H9 (cell line): ENCODE data around the gene CLDN2. TPM values are rescaled to one million over a fixed set of nuclear protein-coding genes. Genes with fewer than 3 reads are reported as not detected.

Source experiments
- DNase-seq: peaks from one replicate; pipeline ENCODE4 v3.0.0-alpha.2; 2017
- H2AFZ ChIP-seq: one replicate; pipeline ENCODE4 v1.6.1; 2013; ENCODE audit warnings: mild to moderate bottlenecking, low read length, control low read depth, moderate library complexity
- H2AK5ac ChIP-seq: 2 replicates; pipeline ENCODE4 v1.6.1; 2013; ENCODE audit warnings: low read length, control low read depth, mixed read lengths; ENCODE audit not compliant: insufficient read length
- H2BK120ac ChIP-seq: one replicate; pipeline ENCODE4 v1.6.1; 2013; ENCODE audit warnings: low read depth, mild to moderate bottlenecking, low read length, control low read depth, inconsistent platforms; ENCODE audit not compliant: poor library complexity, severe bottlenecking
- H2BK12ac ChIP-seq: 2 replicates; pipeline ENCODE4 v1.6.1; 2013; ENCODE audit warnings: low read length, control low read depth, mixed read lengths, low read depth; ENCODE audit not compliant: insufficient read length
- H2BK15ac ChIP-seq: 2 replicates; pipeline ENCODE4 v1.6.1; 2013; ENCODE audit warnings: low read depth, low read length, control low read depth
- H2BK20ac ChIP-seq: one replicate; pipeline ENCODE4 v1.6.1; 2013; ENCODE audit warnings: low read depth, mild to moderate bottlenecking, low read length, control low read depth, inconsistent platforms; ENCODE audit not compliant: poor library complexity, severe bottlenecking
- H2BK5ac ChIP-seq: 2 replicates; pipeline ENCODE4 v1.6.1; 2013; ENCODE audit warnings: low read length, control low read depth, mixed read lengths; ENCODE audit not compliant: insufficient read length
- H3K14ac ChIP-seq: 2 replicates; pipeline ENCODE4 v1.6.1; 2013; ENCODE audit warnings: low read length, control low read depth; ENCODE audit not compliant: insufficient read depth
- H3K18ac ChIP-seq: 2 replicates; pipeline ENCODE4 v1.6.1; 2013; ENCODE audit warnings: low read depth, mild to moderate bottlenecking, mixed read lengths, low read length, control low read depth; ENCODE audit not compliant: insufficient read length
- H3K23ac ChIP-seq: 2 replicates; pipeline ENCODE4 v1.6.1; 2013; ENCODE audit warnings: low read length, control low read depth, mixed read lengths, low read depth; ENCODE audit not compliant: insufficient read length
- H3K23me2 ChIP-seq: 2 replicates; pipeline ENCODE4 v1.6.1; 2013; ENCODE audit warnings: low read depth, mild to moderate bottlenecking, mixed read lengths, low read length, control low read depth; ENCODE audit not compliant: insufficient read length, poor library complexity, severe bottlenecking
- H3K27ac ChIP-seq: 2 replicates; pipeline ENCODE4 v1.5.1; 2013; ENCODE audit warnings: low read length, control low read depth, mixed read lengths, low read depth; ENCODE audit not compliant: insufficient read length
- H3K27me3 ChIP-seq: 2 replicates; pipeline ENCODE4 v1.6.1; 2013; ENCODE audit warnings: low read length, control low read depth, inconsistent platforms; ENCODE audit not compliant: insufficient read depth
- H3K4ac ChIP-seq: 2 replicates; pipeline ENCODE4 v1.6.1; 2013; ENCODE audit warnings: low read depth, mild to moderate bottlenecking, control low read depth, inconsistent platforms, low read length, moderate library complexity
- H3K4me1 ChIP-seq: 2 replicates; pipeline ENCODE4 v1.6.1; 2013; ENCODE audit warnings: low read length, control low read depth, inconsistent platforms; ENCODE audit not compliant: insufficient read depth
- H3K4me2 ChIP-seq: 2 replicates; pipeline ENCODE4 v1.6.1; 2013; ENCODE audit warnings: low read length, control low read depth, mixed read lengths; ENCODE audit not compliant: insufficient read length, insufficient read depth
- H3K56ac ChIP-seq: 2 replicates; pipeline ENCODE4 v1.6.1; 2013; ENCODE audit warnings: low read depth, mild to moderate bottlenecking, mixed read lengths, low read length, control low read depth; ENCODE audit not compliant: insufficient read length
- H3K79me1 ChIP-seq: 2 replicates; pipeline ENCODE4 v1.6.1; 2013; ENCODE audit warnings: low read depth, mild to moderate bottlenecking, moderate library complexity, low read length, control low read depth, inconsistent platforms; ENCODE audit not compliant: insufficient read depth, poor library complexity, severe bottlenecking
- H3K79me2 ChIP-seq: 2 replicates; pipeline ENCODE4 v1.6.1; 2013; ENCODE audit warnings: low read length, control low read depth, inconsistent platforms; ENCODE audit not compliant: insufficient read depth
- H3K9ac ChIP-seq: 2 replicates; pipeline ENCODE4 v1.6.1; 2013; ENCODE audit warnings: low read length, control low read depth, mixed read lengths; ENCODE audit not compliant: insufficient read length; ENCODE audit errors: extremely low read depth
- H3K9me3 ChIP-seq: one replicate; pipeline ENCODE4 v1.6.1; 2013; ENCODE audit warnings: low read depth, low read length, inconsistent platforms; ENCODE audit not compliant: control insufficient read depth
- H3T11ph ChIP-seq: one replicate; pipeline ENCODE4 v1.6.1; 2013; ENCODE audit warnings: mild to moderate bottlenecking, low read length, control low read depth, inconsistent platforms
- H4K20me1 ChIP-seq: one replicate; pipeline ENCODE4 v1.6.1; 2013; ENCODE audit not compliant: control insufficient read depth, insufficient read length, insufficient read depth
- H4K5ac ChIP-seq: 2 replicates; pipeline ENCODE4 v1.6.1; 2013; ENCODE audit warnings: low read depth, mild to moderate bottlenecking, mixed read lengths, low read length, control low read depth; ENCODE audit not compliant: insufficient read length
- H4K8ac ChIP-seq: replicated peaks from 2 replicates; pipeline ENCODE4 v1.6.1; 2013; ENCODE audit warnings: low read length, control low read depth, mixed read lengths, low read depth; ENCODE audit not compliant: insufficient read length
- H4K91ac ChIP-seq: 2 replicates; pipeline ENCODE4 v1.6.1; 2013; ENCODE audit warnings: low read depth, mild to moderate bottlenecking, moderate library complexity, mixed read lengths, low read length, control low read depth; ENCODE audit not compliant: insufficient read length
- H3K27ac Mint-ChIP-seq, 3 experiments: 2 replicates in 2 of 3; 3 replicates in 1 of 3; pipeline ENCODE4 v1.8.0; 2020 to 2021; ENCODE audit warnings: mixed read lengths in 3 of 3, mild to moderate bottlenecking in 1 of 3, moderate library complexity in 1 of 3
- H3K27me3 Mint-ChIP-seq: 2 replicates; pipeline ENCODE4 v1.8.0; 2021; ENCODE audit warnings: low read depth, mild to moderate bottlenecking, moderate library complexity, mixed read lengths
- H3K36me3 Mint-ChIP-seq, 3 experiments: 2 replicates in 2 of 3; 3 replicates in 1 of 3; pipeline ENCODE4 v1.8.0; 2020 to 2021; ENCODE audit warnings: low read depth in 3 of 3, mixed read lengths in 3 of 3; ENCODE audit not compliant: insufficient read depth in 1 of 3
- H3K4me1 Mint-ChIP-seq, 2 experiments: 2 replicates each; pipeline ENCODE4 v1.8.0; 2020; ENCODE audit warnings: mixed read lengths in 2 of 2
- H3K4me3 Mint-ChIP-seq, 2 experiments: 2 replicates in 1 of 2; 3 replicates in 1 of 2; pipeline ENCODE4 v1.8.0; 2020 to 2021; ENCODE audit warnings: mild to moderate bottlenecking in 2 of 2, mixed read lengths in 2 of 2, moderate library complexity in 1 of 2
- H3K9me3 Mint-ChIP-seq, 2 experiments: 2 replicates in 1 of 2; 3 replicates in 1 of 2; pipeline ENCODE4 v1.8.0; 2020; ENCODE audit warnings: mild to moderate bottlenecking in 2 of 2, mixed read lengths in 2 of 2, moderate library complexity in 1 of 2
- WGBS: extraction: QIAGEN DNeasy Blood & Tissue Kit; methylation state at CpG from one replicate; pipeline ENCODE4 v1.1.7; 2013; ENCODE audit warnings: missing lambda C conversion rate, low lambda C conversion rate, mixed read lengths; ENCODE audit not compliant: insufficient read length; ENCODE audit errors: extremely low coverage; 5-methylcytosine and 5-hydroxymethylcytosine counted together
- total RNA-seq: library from RNA; stranded (reverse); gene quantifications from 2 replicates; pipeline ENCODE4 v1.2.1, GENCODE V29; 2021
- TF ChIP-seq, protein P1 (sequence below): fragments of 200-600 bp; sonication (generic); conservative IDR thresholded peaks from 3 replicates; pipeline ENCODE4 v1.8.0; 2021; ENCODE audit warnings: antibody characterized with exemption, mild to moderate bottlenecking

The CLDN2 gene
- total RNA-seq, 1 experiment from 2014 or later = not detected

DNA sequence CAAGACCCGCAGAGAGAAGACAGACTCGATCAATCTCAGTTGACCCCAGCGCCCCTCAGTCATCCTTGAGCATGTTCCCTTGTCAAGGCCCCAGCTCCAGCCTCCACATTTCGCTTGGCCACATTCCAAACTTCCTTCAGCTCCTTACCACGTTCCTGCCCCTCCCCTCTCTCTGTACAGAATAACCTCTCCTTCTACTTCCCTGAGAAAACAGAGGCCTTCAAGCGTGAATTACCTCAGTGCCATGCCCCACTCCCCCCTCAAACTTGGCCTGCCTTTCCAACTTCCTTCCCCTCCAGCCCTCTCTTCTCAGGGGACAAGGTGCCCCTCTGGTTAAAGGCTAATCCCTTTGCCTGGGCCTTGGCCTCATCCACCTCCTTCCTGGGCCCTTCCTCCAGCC, 13.8 kb upstream of the CLDN2 start:
- Histone ChIP-seq H4K8ac (no peak overlapping the region), H3K14ac (no peak overlapping the region), H3K27ac (no peak overlapping the region), H2BK20ac (no peak overlapping the region), H2BK12ac (no peak overlapping the region), H3K79me1 (no peaks in the 10 kb centered on the region), H2BK120ac (no peak overlapping the region), H3T11ph (no peak overlapping the region), H3K56ac (no peak overlapping the region), H3K4ac (no peak overlapping the region), H3K23me2 (no peaks in the 10 kb centered on the region), H3K18ac (no peak overlapping the region), H3K79me2 (no peaks in the 10 kb centered on the region), H4K5ac (no peak overlapping the region), H2BK15ac (no peak overlapping the region), H3K9me3 (peaks cover 5% of the 10 kb centered on the region), H2BK5ac (no peak overlapping the region), H3K23ac (no peak overlapping the region), H2AFZ (no peak overlapping the region), H4K20me1 (no peaks in the 10 kb centered on the region), H3K4me1 (no peaks in the 10 kb centered on the region), H3K4me2 (no peak overlapping the region), H3K27me3 (no peaks in the 10 kb centered on the region), H4K91ac (no peak overlapping the region), H3K9ac (no peak overlapping the region), H2AK5ac (no peak overlapping the region)
- Mint-ChIP-seq H3K9me3 (peaks cover 0 to 60% of the 10 kb centered on the region in 2 experiments; a peak in 2 of 5 replicates), H3K4me1 (no peaks in the 10 kb centered on the region; a peak in 1 of 4 replicates), H3K27me3 (peaks cover 2% of the 10 kb centered on the region; the same call in 1 of the 2 replicates), H3K27ac (no peak overlapping the region), H3K4me3 (no peak overlapping the region), H3K36me3 (peaks cover 0 to 5% (median 0%) of the 10 kb centered on the region in 3 experiments; a peak in 1 of 7 replicates)
- no peak for DNase-seq
- TF ChIP-seq, protein P1, sequence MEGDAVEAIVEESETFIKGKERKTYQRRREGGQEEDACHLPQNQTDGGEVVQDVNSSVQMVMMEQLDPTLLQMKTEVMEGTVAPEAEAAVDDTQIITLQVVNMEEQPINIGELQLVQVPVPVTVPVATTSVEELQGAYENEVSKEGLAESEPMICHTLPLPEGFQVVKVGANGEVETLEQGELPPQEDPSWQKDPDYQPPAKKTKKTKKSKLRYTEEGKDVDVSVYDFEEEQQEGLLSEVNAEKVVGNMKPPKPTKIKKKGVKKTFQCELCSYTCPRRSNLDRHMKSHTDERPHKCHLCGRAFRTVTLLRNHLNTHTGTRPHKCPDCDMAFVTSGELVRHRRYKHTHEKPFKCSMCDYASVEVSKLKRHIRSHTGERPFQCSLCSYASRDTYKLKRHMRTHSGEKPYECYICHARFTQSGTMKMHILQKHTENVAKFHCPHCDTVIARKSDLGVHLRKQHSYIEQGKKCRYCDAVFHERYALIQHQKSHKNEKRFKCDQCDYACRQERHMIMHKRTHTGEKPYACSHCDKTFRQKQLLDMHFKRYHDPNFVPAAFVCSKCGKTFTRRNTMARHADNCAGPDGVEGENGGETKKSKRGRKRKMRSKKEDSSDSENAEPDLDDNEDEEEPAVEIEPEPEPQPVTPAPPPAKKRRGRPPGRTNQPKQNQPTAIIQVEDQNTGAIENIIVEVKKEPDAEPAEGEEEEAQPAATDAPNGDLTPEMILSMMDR = no peak
- WGBS = no CpG with 5 or more reads among the region's 6 CpGs
